ENCODE data around the gene ARHGEF17.

Gene ARHGEF17

GRCh38 chr11:73265853-73266645 lies 42.0 kb upstream of the ARHGEF17 start:
- H3K4me3 ChIP-seq (replicated peaks; ENCODE audit: low read depth, low read length): no peak overlapping the region
- no peak for TF ChIP-seq CTCF (IDR thresholded peaks at IDR 0.05; ENCODE audit: low read depth, low read length, missing control alignments)
- DNase-seq (ENCODE audit: extremely low read depth, low read depth): no peak

- no peak for DNase-seq (ENCODE audit: extremely low read depth, low read depth)
- no peak overlapping the region for H3K4me3 ChIP-seq (replicated peaks; ENCODE audit: low read depth, low read length)
- TF ChIP-seq CTCF (IDR thresholded peaks at IDR 0.05; ENCODE audit: low read depth, low read length, missing control alignments): no peak
Measured at GRCh38 chr11:73266646-73267020, 41.4 kb upstream of the ARHGEF17 start.

- no peak for TF ChIP-seq CTCF (IDR thresholded peaks at IDR 0.05; ENCODE audit: low read depth, low read length, missing control alignments)
- no peak overlapping the region for H3K4me3 ChIP-seq (replicated peaks; ENCODE audit: low read depth, low read length)
- no peak for DNase-seq (ENCODE audit: extremely low read depth, low read depth)
Measured at GRCh38 chr11:73267122-73267846, 40.8 kb upstream of the ARHGEF17 start.

- H3K4me3 ChIP-seq (replicated peaks; ENCODE audit: low read depth, low read length): no peak overlapping the region
- no peak for TF ChIP-seq CTCF (IDR thresholded peaks at IDR 0.05; ENCODE audit: low read depth, low read length, missing control alignments)
- DNase-seq (ENCODE audit: extremely low read depth, low read depth): no peak
Measured at GRCh38 chr11:73267906-73268540, 40.1 kb upstream of the ARHGEF17 start.

- no peak overlapping the region for H3K4me3 ChIP-seq (replicated peaks; ENCODE audit: low read depth, low read length)
- no peak for DNase-seq (ENCODE audit: extremely low read depth, low read depth)
- TF ChIP-seq CTCF (IDR thresholded peaks at IDR 0.05; ENCODE audit: low read depth, low read length, missing control alignments): no peak
Measured at GRCh38 chr11:73268671-73269271, 39.3 kb upstream of the ARHGEF17 start.

GRCh38 chr11:73269459-73270015 lies 38.5 kb upstream of the ARHGEF17 start:
- no peak overlapping the region for H3K4me3 ChIP-seq (replicated peaks; ENCODE audit: low read depth, low read length)
- no peak for DNase-seq (ENCODE audit: extremely low read depth, low read depth)
- no peak for TF ChIP-seq CTCF (IDR thresholded peaks at IDR 0.05; ENCODE audit: low read depth, low read length, missing control alignments)
